HG03575 (cell line): ENCODE measurements around the gene TRMT44.

Experiments
- ATAC-seq: cut with Tn5 transposase; IDR thresholded peaks from one replicate; pipeline ENCODE4 v1.9.1; 2021; ENCODE audit not compliant: unreplicated experiment, insufficient number of reproducible peaks, low FRiP score; ENCODE audit errors: extremely low read depth

The TRMT44 gene

DNA sequence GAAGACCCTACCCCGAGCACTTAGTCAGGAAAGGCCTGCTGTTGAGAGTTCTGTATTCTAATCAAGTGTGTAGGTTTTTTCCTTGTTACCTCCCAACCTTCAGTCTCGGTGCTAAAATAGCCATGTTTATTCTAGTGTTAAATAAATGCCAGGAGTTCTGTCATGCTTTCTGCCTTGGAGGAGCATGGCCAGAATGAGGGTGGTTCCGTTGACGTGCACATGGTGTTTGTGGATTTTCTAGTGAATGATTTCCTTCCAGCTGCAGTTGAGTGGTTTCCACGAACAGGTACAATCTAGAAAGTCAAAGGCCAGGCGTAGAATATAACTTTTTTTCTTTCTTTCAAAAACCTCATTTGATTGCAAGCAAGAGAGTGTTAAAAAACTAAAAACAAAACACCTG is 21.0 kb downstream of the TRMT44 start:
- no peak for ATAC-seq

DNA sequence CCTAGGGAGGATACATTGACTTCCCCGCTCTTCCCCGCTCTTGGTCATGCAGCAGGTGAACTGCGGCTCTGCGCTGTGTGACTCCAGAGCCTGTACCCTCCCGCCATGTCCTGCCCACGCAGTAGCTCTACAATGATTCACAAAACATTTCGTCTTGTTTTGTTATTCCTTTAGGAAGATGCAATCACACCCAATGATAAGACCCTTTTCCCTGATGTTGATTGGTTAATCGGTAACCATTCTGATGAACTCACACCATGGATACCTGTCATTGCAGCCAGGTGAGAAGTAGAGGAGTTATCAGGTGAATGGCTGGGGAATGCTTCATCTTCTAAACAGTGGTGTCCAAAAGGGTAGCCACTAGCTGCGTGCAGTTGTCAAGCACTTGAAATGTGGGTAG is 23.2 kb downstream of the TRMT44 start:
- ATAC-seq = no peak

DNA sequence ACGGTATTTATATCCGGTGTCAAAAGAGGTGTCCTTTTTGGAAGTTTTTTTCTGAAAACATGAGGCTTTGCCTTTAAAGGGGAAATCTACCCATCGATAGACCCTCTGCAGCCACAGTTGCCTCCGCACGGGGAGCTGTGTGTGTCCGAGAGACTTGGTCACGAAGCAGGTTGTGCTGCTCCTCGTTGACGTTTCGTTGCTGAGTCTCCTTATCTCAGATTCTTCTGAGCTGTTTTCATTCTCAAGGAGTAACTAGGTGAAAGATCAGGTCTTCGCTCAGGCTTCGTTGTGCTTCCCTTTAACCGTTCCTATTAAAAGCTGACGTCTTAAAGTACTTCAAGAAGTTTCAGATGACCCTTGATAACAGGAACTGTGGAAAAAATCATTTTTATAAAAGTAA is 23.8 kb downstream of the TRMT44 start:
- no peak for ATAC-seq

DNA sequence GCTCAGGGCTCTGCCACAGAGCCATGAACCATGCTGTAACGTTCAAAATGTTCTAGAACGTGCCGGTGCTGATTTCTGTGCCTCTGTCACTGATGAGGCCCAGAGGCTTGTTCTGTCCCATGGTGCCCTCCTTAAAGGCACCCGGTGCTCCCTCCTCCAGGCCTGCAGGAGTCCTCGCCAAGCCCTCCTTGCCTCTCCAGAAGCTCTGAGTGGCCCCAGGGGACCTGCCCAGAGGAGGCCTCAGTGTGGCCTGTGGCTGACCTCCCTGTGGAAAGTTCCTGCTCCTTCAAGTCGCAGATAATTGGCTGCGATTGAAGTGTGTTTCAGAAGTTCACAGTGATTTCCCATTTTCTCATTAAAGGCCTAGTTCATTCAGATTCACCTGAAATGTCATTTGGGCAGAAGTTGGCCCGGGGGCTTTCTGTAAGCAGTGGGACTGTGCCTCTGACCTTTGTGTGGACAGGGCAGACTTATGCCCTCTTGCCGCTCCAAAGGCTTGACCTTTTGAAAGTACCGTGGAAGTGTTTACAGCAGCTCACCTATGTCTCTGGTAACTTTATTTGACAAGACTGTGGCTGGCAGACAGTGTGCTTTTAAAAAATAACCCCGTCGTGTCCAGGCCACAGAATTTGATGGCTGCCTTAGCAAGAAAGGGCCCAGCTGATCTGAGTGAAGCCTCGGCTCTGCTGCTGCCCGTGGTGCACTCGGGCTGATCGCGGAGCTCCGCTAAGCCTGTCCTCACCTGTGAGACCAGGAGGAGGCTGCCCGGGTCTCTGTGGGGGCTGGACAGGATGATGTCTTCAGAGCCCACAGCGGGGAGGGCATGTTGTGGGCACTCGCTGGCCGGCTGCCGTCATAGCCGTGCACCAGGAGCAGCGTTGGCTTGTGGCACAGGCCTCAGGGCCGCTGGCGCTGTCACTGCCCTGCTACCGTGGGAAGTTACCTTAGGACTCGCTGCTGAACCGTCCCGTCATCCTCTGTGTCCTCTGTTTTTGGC is 25.3 kb downstream of the TRMT44 start:
- no peak for ATAC-seq

DNA sequence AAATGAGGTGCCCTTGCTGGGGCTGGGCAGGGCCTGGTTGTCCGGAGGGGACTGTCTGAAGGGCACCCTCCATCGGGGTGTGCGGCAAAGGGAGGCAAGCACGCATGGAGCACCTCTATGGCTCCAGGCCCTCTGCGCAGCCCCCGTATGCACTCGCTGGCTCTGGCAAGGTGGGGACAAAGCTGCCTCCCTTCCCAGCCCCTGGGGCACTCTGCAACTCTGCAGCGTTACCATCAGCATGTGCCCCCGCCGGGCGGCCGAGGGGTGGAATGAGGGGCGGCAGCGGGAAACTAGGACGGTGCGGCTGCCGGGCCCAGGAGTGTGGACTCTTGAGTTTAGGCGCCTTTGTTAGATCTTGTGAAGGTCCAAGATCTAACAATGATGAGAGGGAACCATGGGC is 26.4 kb downstream of the TRMT44 start:
- no peak for ATAC-seq

DNA sequence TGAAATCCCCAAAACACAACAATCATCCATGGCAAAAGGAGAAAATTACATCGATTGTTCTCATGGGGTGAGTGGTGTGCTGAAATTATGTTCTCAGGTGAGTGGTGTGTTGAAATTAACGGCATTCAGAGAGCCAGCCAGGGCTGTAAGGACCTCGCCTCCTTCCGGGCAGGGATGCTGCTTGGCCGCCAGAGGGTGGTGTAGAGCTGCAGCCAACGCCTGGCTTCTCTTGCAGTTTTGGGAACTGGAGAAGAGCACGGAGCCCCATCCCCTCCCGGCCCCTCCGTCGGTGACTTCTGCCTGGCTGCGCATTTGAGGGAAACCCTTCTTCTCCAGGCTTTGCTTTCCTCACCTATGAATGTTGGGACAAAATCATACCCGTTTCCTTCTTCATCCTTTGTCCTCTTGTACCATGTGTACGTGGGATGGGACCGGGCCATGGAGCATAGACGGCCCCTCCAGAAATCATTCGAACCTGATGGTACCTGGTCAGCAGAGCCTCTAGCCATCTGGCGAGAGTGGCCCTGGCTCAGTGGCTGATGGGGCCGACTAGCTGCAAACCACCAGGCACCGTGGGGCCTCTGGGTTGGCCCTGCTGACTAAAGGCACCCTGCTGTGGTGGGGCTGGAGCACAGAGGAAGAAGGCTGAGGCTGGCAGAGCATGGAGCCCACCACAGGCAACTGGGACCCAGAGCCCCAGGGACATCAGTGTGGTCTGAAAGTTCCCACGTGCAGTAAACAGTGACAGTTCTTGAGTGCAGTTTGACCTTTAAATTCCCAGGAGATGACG is 28.4 kb downstream of the TRMT44 start:
- no peak for ATAC-seq

DNA sequence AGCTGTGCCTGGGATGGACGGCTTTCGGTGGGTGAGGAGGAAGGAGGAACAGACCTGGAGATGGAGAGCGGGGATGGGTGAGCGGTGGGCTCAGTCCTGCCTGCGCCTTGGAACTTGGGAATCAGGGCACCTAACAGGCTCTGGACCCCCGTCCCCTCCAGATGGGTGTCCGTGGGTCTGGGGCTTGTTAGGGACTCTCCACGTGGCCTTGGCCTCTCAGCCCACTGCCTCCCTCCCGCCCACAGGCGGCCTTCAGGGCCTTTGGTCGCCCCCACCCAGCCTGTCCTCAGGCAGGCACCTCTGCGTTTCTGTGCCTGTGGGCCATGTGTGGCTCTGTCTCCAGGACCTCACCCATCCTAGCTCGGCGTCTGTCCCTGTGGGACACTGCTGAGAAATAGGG is 29.0 kb downstream of the TRMT44 start:
- no peak for ATAC-seq

DNA sequence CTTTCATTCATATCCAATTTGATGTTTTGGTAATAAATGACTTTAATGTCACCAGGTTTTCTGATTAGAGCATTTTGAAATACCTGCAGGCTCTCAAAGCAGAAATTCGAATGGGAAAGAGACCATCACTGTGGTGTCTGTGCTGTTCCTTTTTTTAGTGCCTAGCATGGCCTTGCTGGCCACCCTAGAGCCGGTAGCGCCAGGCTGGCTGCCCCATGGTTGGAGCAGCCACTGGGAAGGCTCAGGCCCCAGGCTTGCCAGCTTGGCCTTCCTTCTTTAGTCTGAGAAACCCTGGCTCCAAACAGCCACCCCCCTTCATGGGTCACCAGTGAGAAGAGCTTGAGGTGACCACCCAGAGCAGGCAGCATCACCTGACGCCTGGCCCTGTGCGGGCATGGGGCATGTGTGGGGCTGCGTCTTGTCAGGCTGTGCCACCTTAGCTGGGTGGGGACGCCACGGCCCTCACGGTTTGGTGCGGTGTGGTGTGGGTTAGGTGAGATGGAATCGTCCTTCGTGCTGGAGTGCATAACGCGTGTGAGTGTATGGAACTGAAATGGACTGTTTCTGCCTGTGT is 30.0 kb downstream of the TRMT44 start:
- no peak for ATAC-seq

DNA sequence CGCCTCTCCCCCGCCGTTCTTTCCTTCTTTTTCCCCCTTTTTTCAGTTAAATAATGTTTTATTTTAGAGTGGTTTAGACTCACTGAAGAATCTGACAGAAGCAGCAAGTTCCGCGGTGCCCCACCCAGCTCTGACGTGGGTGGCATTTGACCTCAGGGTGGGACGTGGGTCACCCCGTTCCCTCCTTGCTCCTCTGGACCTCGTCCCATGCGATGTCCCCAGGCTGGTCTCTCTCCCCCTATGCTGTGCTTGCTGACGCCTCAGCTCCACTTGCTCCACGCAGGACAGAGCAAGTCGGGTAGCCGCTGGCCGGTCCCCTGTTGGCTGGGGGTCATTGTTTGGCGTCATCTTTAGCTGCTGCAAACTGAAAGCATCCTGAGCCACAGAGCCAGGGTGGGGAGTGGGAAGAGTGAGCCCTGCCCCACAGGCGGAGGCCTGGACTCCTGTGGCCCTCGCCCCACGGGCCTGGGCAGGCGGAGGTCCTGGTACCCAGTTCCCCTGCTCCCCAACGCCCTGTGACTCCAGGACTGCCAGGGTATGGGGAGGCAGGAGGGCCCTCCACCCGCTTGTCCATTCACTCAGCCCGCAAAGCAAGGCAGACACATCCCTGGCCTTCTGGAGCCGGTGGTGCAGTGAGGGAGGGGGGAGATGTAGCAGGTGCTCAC is 30.8 kb downstream of the TRMT44 start:
- ATAC-seq = no peak

DNA sequence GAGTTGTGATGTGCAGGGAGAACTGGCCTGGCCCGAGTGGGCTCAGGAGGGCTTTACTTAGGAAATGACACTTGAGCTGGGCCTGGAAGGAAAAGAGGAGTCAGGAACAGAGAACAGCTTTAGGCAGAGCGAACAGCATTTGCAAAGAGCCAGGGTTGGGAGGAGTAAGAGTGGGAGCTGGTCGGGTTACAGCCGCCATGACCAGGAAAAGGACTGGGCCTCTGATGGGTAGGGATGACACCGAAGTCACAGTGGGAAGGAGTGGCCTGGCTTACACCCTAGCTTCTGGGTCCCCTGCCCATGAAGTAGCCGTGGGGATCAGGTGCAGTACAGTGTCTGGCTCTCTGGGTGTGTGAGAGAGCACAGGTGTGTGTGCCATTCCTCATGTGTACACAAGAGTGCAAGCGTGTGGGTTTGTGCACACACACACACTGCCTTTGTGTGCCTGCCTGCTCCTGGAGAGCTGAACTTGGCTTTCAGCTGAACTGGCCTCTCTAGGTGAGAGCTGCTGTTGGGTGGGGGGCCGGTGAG is 31.6 kb downstream of the TRMT44 start:
- no peak for ATAC-seq

DNA sequence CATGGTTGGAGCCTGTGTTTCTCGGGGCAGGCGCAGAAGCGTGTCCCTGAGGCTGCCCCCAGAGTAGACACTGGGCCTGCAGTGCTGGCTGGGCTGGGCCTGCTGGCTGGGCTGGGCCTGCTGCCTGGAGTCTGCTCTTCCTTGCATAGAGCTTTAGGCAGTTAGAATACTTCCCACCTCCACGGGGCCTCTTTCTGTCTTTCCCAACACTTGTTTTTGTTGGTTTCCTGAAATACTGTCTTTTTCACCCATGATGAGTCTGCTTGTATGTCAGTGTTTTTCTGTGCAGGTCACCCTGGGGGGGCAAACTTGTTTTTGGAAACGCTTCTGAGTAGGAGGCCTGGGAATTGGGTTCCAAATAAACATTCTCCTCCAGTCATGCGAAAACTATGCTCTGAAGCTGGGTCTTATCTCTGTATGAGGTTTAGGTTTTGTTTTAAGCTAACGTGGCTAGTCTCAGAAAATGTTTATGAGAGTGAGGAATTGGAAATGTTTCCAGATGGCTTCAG is 32.2 kb downstream of the TRMT44 start:
- no peak for ATAC-seq

DNA sequence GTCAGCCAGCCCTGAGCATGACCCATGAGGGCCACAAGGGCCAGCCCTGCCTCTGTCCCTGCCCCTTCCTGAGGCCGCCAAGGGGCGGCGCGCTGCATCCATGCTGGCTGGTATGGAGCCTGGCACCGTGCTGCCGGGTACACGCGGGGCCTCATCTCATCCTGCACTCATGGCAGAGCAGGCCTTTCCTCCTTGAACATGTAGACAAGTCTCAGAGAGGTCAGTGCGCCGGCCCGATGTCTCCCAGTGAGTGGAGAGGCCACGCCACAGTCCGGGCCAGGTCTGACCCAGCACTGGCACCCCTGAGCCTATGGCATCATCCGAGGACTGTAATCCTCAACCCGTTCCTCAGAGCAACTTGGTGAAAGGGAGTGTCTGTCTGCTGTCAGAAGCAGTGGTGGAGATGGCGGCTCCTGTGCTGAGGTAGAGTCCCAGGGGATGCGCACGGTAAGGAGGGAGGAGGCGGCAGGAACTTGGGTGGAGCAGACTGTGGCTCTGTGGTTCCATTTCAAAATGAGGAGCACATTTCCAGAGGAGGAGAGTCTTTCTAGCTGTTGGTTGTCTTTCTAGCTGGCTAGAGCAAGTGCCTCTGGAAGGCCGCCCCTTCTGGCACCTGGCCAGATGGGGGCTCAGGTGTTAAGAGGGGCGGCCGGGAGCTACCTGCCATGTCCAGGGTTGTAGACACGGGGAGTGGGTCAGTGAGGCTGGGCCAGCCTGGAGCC is 32.8 kb downstream of the TRMT44 start:
- ATAC-seq = no peak

DNA sequence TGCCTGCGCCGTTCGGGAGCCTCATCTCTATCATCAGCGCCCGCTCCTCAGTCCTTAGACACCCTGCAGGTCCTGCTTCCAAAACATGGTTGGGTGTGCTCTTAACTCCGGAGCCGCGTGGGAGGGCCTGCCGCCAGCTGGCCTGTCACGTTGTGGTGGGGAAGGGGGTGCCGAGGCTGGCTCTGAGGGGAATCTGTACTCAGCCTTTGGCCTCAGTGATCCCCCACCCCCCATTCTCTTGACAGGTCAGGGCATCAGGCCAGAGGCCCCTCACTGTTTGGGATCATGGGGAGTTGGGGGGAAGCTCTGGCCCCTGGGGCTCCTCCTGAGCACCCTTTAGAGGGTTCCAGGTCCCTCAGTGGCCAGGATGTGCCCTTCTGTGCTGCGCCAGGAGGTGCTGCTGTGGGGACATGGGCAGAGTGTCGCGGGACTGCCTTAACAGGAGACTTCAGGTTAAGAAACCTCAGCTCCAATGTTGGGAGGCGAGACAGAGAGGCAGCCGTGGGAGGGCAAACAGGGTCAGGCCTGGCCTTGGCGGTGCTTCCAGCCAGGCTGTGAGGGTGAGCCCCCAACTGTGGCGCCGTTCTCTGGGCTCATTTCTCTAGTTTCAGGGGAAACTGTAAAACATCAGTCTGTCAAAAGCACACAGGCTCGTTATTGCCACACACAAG is 33.5 kb downstream of the TRMT44 start:
- no peak for ATAC-seq

DNA sequence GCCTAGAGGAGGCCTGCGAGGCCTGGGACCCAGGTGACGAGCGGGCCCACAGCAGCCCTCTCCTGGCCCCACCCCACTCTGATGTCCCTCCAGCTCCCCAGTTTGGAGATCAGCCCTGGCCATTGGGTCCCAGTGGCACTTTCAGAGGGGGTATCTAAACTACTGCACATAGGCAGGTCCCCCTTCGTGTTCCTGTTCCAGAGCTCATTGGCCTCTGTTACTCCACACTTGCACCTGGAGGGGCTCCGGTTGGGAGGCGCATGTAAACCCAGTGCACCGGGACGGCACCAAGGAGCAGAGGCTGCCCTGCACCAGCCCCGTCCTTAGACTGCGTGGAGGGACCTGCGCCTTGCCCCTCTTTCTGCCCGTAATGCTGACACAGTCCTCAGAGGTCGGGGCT is 34.3 kb downstream of the TRMT44 start:
- ATAC-seq = no peak

DNA sequence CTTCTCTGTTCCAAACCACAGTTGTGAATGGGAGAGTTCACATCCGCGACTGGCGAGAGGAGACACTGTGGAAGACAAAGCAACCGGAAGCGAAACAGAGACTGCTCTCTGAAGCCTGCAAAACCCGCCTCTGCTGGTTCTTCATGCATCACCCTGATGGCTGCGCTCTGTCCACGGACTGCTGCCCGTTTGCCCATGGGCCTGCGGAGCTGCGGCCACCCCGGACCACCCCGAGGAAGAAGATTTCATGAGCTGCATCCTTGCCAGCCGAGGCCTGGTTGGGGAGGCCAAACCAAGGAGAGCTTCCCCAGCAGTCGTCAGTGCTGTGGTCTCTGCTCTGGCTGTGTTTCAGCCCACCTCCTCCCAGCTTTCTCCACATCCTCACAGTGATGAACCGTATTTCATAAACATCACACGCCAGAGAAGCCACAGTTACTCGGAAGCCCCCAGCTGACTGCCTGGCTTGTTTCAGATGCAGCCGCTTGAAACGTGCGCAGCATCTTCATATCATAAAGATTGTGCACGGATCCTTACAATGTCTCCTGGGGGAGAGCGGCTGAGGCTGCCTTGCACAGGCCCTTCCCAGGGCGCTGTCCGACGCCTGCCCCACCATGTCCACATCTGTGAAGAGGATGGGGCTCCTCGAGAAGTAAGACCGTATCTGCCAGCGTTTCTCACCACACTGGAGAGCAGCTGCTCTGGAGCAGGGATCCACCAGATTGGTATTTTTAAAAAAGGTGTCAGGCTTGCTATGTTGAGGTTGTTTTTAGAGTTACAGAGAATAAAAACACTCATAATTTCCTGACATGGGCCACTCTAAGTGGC is 35.4 kb downstream of the TRMT44 start:
- ATAC-seq = no peak

DNA sequence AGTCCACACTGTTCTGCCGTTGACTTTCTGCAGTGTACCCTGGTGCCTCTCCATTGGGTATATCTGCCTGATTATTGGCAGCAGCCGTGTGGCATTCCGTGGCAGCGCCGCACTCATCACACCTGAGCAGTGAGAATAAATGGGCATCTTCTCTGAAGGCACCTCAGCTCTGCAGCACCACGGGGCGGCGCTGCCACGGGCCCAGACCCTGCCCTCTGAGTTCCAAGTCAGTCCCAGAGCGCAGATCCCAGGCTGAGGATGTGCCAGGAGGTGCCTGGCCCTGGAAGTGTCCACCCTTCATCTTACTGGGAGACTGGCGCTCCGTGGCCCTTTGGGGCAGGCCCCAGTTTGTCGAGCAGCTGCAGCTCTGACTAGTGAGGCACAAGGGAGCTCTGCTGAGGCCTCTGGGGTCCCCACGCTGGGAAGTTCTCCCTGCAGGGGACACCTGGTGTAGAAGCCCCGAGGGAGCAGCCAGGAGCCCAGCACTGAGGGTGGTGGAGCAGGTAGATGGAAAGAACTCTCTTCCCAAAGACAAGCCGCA is 36.6 kb downstream of the TRMT44 start:
- ATAC-seq = no peak

DNA sequence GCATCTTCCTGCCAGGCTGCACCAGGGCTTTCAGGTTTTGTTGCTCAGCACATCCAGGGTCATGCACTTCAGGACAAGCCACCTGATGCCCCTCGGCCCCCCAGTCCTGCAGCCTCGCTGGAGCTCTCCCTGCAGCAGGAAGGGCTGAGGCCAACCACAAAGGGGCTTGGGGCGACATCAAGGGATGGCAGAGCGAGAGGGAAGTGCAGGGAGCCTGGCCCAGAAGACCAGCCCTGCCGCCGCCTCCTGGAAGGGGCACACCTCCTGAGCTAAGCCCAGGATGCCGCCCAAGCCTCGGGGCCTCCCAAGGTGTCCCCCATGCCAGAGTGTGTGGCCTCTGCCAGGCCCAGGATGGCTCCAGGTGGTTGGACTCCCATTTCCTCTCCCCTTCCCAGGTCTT is 37.1 kb downstream of the TRMT44 start:
- no peak for ATAC-seq
